ENCODE data around the gene SFXN1. TPM values are rescaled to one million over a fixed set of nuclear protein-coding genes. Genes with fewer than 3 reads are reported as not detected.

Gene SFXN1
- total RNA-seq, 1 donor from 2014 or later, result 123 TPM

GRCh38 chr5:175468892-175469291 is 9.5 kb upstream of the SFXN1 start:
- no peaks in the 10 kb centered on the region for H3K27me3 ChIP-seq (ENCODE audit: control insufficient read depth, insufficient read depth, low read length)
- DNase-seq (ENCODE audit: low read depth) (no peak), FAIRE-seq (no peak)
- no peak overlapping the region for H3K4me3 ChIP-seq (ENCODE audit: low read depth, low read length)
- no peak for TF ChIP-seq CTCF (IDR thresholded peaks at IDR 0.05; ENCODE audit: insufficient read depth, low read length, severe bottlenecking)
- H3K36me3 ChIP-seq (ENCODE audit: control insufficient read depth, insufficient read depth, low read length), result no peaks in the 10 kb centered on the region

GRCh38 chr5:175469916-175470315 is 8.4 kb upstream of the SFXN1 start:
- H3K4me3 ChIP-seq (ENCODE audit: low read depth, low read length), result no peak overlapping the region
- H3K36me3 ChIP-seq (ENCODE audit: control insufficient read depth, insufficient read depth, low read length), result no peaks in the 10 kb centered on the region
- DNase-seq (ENCODE audit: low read depth), result no peak
- no peak for FAIRE-seq
- no peaks in the 10 kb centered on the region for H3K27me3 ChIP-seq (ENCODE audit: control insufficient read depth, insufficient read depth, low read length)
- no peak for TF ChIP-seq CTCF (IDR thresholded peaks at IDR 0.05; ENCODE audit: insufficient read depth, low read length, severe bottlenecking)

- no peaks in the 10 kb centered on the region for H3K27me3 ChIP-seq (ENCODE audit: control insufficient read depth, insufficient read depth, low read length)
- TF ChIP-seq CTCF (IDR thresholded peaks at IDR 0.05; ENCODE audit: insufficient read depth, low read length, severe bottlenecking), result no peak
Observed at GRCh38 chr5:175470781-175471180, 7.6 kb upstream of the SFXN1 start.

GRCh38 chr5:175471196-175471595 is 7.2 kb upstream of the SFXN1 start:
- DNase-seq (ENCODE audit: low read depth) (no peak), FAIRE-seq (no peak)
- H3K4me3 ChIP-seq (ENCODE audit: low read depth, low read length), result no peak overlapping the region
- TF ChIP-seq CTCF (IDR thresholded peaks at IDR 0.05; ENCODE audit: insufficient read depth, low read length, severe bottlenecking), result no peak
- no peaks in the 10 kb centered on the region for H3K27me3 ChIP-seq (ENCODE audit: control insufficient read depth, insufficient read depth, low read length)
- H3K36me3 ChIP-seq (ENCODE audit: control insufficient read depth, insufficient read depth, low read length), result no peaks in the 10 kb centered on the region

More at GRCh38 chr5:175470781-175471180, 7.6 kb upstream of the SFXN1 start:
- DNase-seq (ENCODE audit: low read depth) (no peak), FAIRE-seq (no peak)
- no peaks in the 10 kb centered on the region for H3K36me3 ChIP-seq (ENCODE audit: control insufficient read depth, insufficient read depth, low read length)
- no peak overlapping the region for H3K4me3 ChIP-seq (ENCODE audit: low read depth, low read length)

GRCh38 chr5:175471628-175472027 is 6.7 kb upstream of the SFXN1 start:
- H3K4me3 ChIP-seq (ENCODE audit: low read depth, low read length), result no peak overlapping the region
- H3K36me3 ChIP-seq (ENCODE audit: control insufficient read depth, insufficient read depth, low read length), result no peaks in the 10 kb centered on the region
- H3K27me3 ChIP-seq (ENCODE audit: control insufficient read depth, insufficient read depth, low read length), result no peaks in the 10 kb centered on the region
- no peak for TF ChIP-seq CTCF (IDR thresholded peaks at IDR 0.05; ENCODE audit: insufficient read depth, low read length, severe bottlenecking)
- no peak for DNase-seq (ENCODE audit: low read depth)
- no peak for FAIRE-seq

GRCh38 chr5:175472378-175472777 is 6.0 kb upstream of the SFXN1 start:
- DNase-seq (ENCODE audit: low read depth), result no peak
- FAIRE-seq, result no peak
- H3K36me3 ChIP-seq (ENCODE audit: control insufficient read depth, insufficient read depth, low read length), result no peaks in the 10 kb centered on the region
- H3K27me3 ChIP-seq (ENCODE audit: control insufficient read depth, insufficient read depth, low read length), result no peaks in the 10 kb centered on the region
- no peak overlapping the region for H3K4me3 ChIP-seq (ENCODE audit: low read depth, low read length)
- no peak for TF ChIP-seq CTCF (IDR thresholded peaks at IDR 0.05; ENCODE audit: insufficient read depth, low read length, severe bottlenecking)

Measured in bronchial epithelial cell (primary cell).